Fibroblast of skin of back (primary cell): Measurements from ENCODE around the gene SMG6.
"Not testable (repeated sequence)": the region's sequence is repeated elsewhere in the genome, so short reads cannot be mapped to it uniquely, and the experiment has no call there.

ENCODE experiments used
- DNase-seq: peaks from one replicate; pipeline ENCODE4 v3.0.0-alpha.2; 2013

SMG6 gene

GRCh38 chr17:2262135-2262587, 41.4 kb downstream of the SMG6 start:
- DNase-seq: peak; percentile 87

- DNase-seq: peak; percentile 54
Measured at GRCh38 chr17:2259769-2260536, 43.6 kb downstream of the SMG6 start.

GRCh38 chr17:2258830-2259229, 44.8 kb downstream of the SMG6 start:
- not testable (repeated sequence) for DNase-seq

GRCh38 chr17:2253768-2254406, 49.7 kb downstream of the SMG6 start:
- no peak for DNase-seq

GRCh38 chr17:2253362-2253761, 50.2 kb downstream of the SMG6 start:
- no peak for DNase-seq

GRCh38 chr17:2251098-2251497, 52.5 kb downstream of the SMG6 start:
- peak; percentile 64 for DNase-seq

DNA sequence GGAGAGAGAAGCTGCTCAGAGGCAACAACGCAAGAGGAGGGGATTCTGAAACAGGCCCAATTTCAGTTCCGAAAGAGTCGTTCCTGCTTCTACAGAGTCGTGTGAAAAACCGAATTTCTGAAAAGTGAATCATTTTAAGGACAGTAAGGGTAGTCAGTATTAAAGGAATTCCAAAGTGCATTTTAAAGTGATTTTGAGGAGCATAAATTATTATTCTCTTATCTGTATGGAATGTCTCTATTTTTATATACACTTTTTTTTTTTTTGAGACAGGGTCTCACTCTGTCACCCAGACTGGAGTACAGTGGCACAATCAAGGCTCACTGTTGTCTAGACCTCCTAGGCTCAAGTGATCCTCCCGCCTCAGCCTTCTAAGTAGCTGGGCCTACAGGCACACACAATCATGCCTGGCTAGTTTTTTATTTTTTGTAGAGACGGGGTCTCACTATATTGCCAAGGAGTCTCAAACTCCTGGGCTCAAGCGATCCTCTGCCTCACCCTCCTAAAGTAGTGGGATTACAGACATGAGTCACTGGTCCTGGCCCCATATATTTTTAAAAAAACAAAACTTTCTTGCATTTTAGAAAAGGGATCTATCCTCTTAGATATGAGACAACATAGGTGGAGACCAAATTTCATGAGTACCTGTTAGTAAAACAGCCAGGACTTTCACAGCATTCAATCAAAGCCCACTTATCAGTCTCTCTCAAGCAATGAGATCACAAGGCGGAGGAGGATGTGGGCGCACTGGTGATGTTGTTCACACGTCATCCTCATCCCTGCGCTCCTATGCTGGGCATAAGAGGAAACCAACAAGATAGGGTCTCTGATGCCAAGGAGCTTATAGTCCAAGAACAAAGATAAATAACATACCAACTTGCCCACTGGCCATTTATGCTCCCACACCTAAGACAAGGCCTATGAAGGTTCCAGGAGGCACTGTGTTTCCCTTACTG, 53.2 kb downstream of the SMG6 start:
- DNase-seq: peak; percentile 92

- DNase-seq: no peak
Measured at GRCh38 chr17:2247005-2247404, 56.6 kb downstream of the SMG6 start.

- DNase-seq: peak; percentile 87
Measured at GRCh38 chr17:2244545-2245525, 58.8 kb downstream of the SMG6 start.

GRCh38 chr17:2243953-2244352, 59.6 kb downstream of the SMG6 start:
- DNase-seq: peak; percentile 54

GRCh38 chr17:2241823-2242222, 61.8 kb downstream of the SMG6 start:
- DNase-seq: peak; percentile 58

GRCh38 chr17:2240541-2240940, 63.0 kb downstream of the SMG6 start:
- no peak for DNase-seq

GRCh38 chr17:2239882-2240430, 63.6 kb downstream of the SMG6 start:
- DNase-seq: peak; percentile 86

GRCh38 chr17:2239170-2239551, 64.4 kb downstream of the SMG6 start:
- no peak for DNase-seq

DNA sequence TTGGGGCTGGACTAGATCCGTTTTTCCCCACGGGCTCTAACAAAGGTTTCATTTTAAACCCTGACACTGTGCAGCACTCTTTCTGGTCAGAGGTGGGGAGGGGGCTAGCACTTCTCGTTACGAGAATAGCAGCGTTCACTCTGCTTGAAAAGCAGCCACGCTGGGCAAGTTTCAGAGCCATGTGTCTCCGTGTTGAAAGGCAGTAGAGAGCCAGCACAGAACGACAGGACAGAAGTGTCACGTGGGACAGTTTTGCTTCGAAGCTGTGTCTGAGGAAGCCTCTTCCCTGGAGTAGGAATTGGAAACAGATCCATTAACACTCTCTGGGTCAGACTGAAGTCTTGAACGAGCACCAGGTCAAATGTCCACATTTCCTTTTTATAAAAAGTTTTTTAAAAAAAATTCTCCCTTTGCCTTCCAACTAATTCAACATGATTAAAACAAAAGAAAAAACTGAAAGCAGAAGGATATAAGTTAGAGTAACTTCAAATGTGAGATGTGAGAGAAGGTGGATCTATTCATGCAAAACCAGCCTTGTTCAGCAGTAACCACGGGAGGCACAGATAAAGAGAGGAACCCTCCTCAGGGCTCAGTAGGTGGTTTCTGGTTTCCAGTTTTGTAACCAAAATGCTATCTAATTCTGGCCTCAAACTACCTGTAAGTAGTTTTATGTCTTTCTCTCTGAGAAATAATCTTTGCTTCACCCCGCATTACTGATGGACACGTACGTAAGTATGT, 65.0 kb downstream of the SMG6 start:
- no peak for DNase-seq

DNA sequence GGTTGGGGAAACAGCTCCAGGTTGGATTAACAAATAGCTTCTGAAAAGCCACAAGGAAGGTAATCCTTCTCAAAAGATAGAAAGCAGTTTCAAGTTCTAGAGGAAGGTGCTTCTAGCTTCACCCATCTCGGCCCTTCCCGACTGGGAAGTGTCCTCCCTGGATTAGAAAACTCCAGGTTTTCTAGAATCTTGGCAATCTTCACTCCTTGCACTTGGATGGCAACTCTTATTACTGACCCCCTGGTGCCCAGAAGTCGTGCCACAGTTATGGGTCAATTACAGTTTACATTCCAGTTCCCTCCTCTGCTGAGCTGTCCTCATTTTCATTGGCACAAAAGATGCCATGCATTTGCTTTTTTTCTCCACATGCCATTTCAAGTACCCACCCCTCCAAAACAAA, 65.6 kb downstream of the SMG6 start:
- peak; percentile 73 for DNase-seq

- DNase-seq: no peak
Measured at GRCh38 chr17:2237521-2237921, 66.1 kb downstream of the SMG6 start.

DNA sequence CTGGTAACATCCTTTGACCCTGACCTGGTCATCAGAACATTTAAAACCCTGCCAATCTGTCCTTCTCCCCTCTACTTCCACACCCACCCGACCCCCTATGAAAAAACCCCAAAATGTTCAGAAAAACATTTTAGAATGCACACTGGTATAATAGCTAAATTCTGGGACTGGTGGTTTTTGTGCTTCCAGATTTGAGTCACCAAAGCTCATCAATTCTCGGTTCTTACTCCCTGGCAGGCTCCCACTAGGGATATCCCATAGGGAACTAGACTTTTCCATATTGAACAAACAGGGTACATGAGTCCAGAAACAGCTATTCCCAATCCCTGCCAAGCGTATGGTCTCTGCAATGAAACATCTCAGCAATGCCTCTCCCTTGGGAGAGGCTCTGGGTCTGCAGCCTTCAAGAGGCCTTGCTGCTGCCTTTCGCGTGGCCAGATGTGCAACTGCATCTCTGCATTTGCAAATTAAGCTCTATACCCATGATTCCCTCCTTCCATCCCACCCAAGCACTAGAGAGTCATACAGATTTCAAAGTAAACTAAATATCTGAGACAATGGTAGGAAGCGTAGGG, 67.7 kb downstream of the SMG6 start:
- peak; percentile 94 for DNase-seq

DNA sequence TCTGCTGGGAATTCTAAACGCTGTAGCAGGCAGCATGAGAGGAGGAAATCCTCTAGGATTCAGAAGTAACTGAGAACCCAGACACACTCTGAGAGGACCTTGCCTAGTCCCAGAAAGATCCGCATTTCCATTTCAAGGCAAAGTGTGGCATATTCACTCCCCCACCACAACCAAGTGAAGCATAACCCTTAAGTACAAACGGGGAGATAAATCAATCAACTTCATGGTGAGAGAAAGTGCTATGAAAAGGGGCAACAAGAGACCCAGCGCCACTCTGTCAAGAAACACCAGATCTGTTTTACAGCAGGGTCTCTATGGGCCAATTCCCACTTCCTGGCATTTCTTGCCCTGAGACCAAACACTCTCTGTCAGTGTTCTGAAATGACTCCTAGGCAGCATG, 68.3 kb downstream of the SMG6 start:
- DNase-seq: no peak

- peak; percentile 78 for DNase-seq
Measured at GRCh38 chr17:2233441-2233947, 70.1 kb downstream of the SMG6 start.
